ENCODE data around the gene MAML3. TPM values are rescaled to one million over a fixed set of nuclear protein-coding genes. Genes with fewer than 3 reads are reported as not detected.

The MAML3 gene
- total RNA-seq, 1 donor from 2014 or later: 0.54 TPM

GRCh38 chr4:139789096-139789654, 364.8 kb downstream of the MAML3 start:
- no peaks in the 10 kb centered on the region for H3K36me3 Mint-ChIP-seq (ENCODE audit: low read depth)
- H3K27ac Mint-ChIP-seq: no peak overlapping the region
- H3K9me3 Mint-ChIP-seq: no peaks in the 10 kb centered on the region
- intact Hi-C loops (cut with micrococcal nuclease): no loop called here
- DNase-seq: no peak
- H3K4me1 Mint-ChIP-seq: peaks cover 2% of the 10 kb centered on the region
- H3K4me3 Mint-ChIP-seq: no peak overlapping the region
- peaks cover 16% of the 10 kb centered on the region for H3K27me3 Mint-ChIP-seq

GRCh38 chr4:139786494-139787354, 367.3 kb downstream of the MAML3 start:
- H3K4me3 Mint-ChIP-seq: no peak overlapping the region
- peaks cover 16% of the 10 kb centered on the region for H3K27me3 Mint-ChIP-seq
- no peak overlapping the region for H3K27ac Mint-ChIP-seq
- H3K36me3 Mint-ChIP-seq (ENCODE audit: low read depth): no peaks in the 10 kb centered on the region
- no peak for DNase-seq
- no peaks in the 10 kb centered on the region for H3K9me3 Mint-ChIP-seq
- peaks cover 2% of the 10 kb centered on the region for H3K4me1 Mint-ChIP-seq
- intact Hi-C loops (cut with micrococcal nuclease): no loop called here

DNA sequence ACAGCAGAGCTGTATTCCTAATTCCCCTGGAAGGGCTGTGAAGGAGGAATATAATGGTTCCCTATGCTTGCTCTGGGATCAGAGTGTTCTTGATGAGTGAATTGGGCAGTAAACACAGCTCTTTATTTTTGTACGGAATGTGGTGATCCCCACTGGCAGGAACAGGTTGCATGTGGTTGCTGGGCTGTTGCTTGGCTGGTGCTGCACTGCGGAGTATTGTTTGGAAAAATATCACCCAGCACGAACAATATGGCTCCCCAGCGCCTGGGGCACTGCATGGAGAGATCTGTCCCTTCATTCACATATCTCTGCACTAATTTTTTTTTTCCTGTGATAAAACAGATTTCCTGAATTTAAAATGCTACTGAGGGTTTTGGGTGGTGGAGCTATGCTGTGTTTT, 368.6 kb downstream of the MAML3 start:
- Mint-ChIP-seq H3K36me3 (ENCODE audit: low read depth) (no peaks in the 10 kb centered on the region), H3K27ac (no peak overlapping the region), H3K9me3 (no peaks in the 10 kb centered on the region), H3K27me3 (peaks cover 14% of the 10 kb centered on the region), H3K4me3 (no peak overlapping the region), H3K4me1 (peaks cover 2% of the 10 kb centered on the region)
- intact Hi-C loops (cut with micrococcal nuclease): no loop called here
- no peak for DNase-seq

GRCh38 chr4:139783741-139784484, 370.1 kb downstream of the MAML3 start:
- DNase-seq: no peak
- Mint-ChIP-seq H3K27ac (no peak overlapping the region), H3K36me3 (ENCODE audit: low read depth) (no peaks in the 10 kb centered on the region), H3K27me3 (peaks cover 8% of the 10 kb centered on the region), H3K9me3 (no peaks in the 10 kb centered on the region), H3K4me1 (peaks cover 2% of the 10 kb centered on the region), H3K4me3 (no peak overlapping the region)
- intact Hi-C loops (cut with micrococcal nuclease): no loop called here

DNA sequence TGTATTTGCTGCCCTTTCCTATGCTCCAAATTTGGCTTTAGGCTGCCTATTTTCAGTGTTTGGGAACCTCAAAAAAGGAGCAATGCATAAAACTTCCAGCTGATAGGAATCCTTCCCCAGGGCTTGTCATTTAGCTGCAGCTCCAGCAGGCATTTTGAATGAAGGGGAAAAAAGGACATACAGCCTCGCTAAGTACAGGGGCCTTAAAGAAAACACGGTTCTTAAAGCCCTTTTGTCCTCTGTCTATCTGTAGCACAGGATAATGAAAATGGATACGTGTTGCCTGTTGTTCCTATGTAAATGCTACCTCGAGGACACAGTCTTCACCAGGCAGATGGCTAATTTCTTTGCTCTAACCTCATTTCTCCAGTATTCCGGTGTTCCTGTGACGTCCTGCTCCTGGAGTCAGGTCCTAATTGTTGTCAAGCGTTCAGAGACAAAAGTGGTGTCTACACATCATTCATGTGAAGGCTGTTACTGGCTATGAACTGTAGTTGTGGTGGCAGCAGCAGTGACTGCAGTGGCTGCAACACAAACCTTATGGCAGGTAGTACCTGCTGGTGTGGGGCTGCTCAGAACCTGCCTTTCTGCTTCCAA, 371.0 kb downstream of the MAML3 start:
- Mint-ChIP-seq H3K4me1 (no peaks in the 10 kb centered on the region), H3K36me3 (ENCODE audit: low read depth) (no peaks in the 10 kb centered on the region), H3K4me3 (no peak overlapping the region), H3K27ac (no peak overlapping the region), H3K9me3 (no peaks in the 10 kb centered on the region), H3K27me3 (peaks cover 3% of the 10 kb centered on the region)
- intact Hi-C loops (cut with micrococcal nuclease): no loop called here
- no peak for DNase-seq

- no peak for DNase-seq
- Mint-ChIP-seq H3K9me3 (no peaks in the 10 kb centered on the region), H3K4me1 (no peaks in the 10 kb centered on the region), H3K36me3 (ENCODE audit: low read depth) (no peaks in the 10 kb centered on the region), H3K27ac (no peak overlapping the region), H3K4me3 (no peak overlapping the region), H3K27me3 (peaks cover 7% of the 10 kb centered on the region)
- intact Hi-C loops (cut with micrococcal nuclease): no loop called here
Measured at GRCh38 chr4:139781066-139781465, 372.9 kb downstream of the MAML3 start.

GRCh38 chr4:139779691-139780090, 374.3 kb downstream of the MAML3 start:
- Mint-ChIP-seq H3K4me1 (no peaks in the 10 kb centered on the region), H3K27ac (no peak overlapping the region), H3K4me3 (no peak overlapping the region), H3K36me3 (ENCODE audit: low read depth) (no peaks in the 10 kb centered on the region), H3K27me3 (peaks cover 7% of the 10 kb centered on the region), H3K9me3 (no peaks in the 10 kb centered on the region)
- no peak for DNase-seq
- intact Hi-C loops (cut with micrococcal nuclease): no loop called here

- Mint-ChIP-seq H3K4me3 (no peak overlapping the region), H3K27me3 (peaks cover 7% of the 10 kb centered on the region)
- no peak for DNase-seq
Measured at GRCh38 chr4:139777757-139778156, 376.2 kb downstream of the MAML3 start.

GRCh38 chr4:139776235-139776634, 377.7 kb downstream of the MAML3 start:
- Mint-ChIP-seq H3K9me3 (no peaks in the 10 kb centered on the region), H3K27ac (no peak overlapping the region), H3K36me3 (ENCODE audit: low read depth) (no peaks in the 10 kb centered on the region), H3K4me3 (no peak overlapping the region), H3K27me3 (peaks cover 7% of the 10 kb centered on the region), H3K4me1 (no peaks in the 10 kb centered on the region)
- DNase-seq: no peak
- intact Hi-C loops (cut with micrococcal nuclease): no loop called here

More at GRCh38 chr4:139777757-139778156, 376.2 kb downstream of the MAML3 start:
- H3K9me3 Mint-ChIP-seq: no peaks in the 10 kb centered on the region
- no peaks in the 10 kb centered on the region for H3K4me1 Mint-ChIP-seq
- intact Hi-C loops (cut with micrococcal nuclease): no loop called here
- no peaks in the 10 kb centered on the region for H3K36me3 Mint-ChIP-seq (ENCODE audit: low read depth)
- no peak overlapping the region for H3K27ac Mint-ChIP-seq

DNA sequence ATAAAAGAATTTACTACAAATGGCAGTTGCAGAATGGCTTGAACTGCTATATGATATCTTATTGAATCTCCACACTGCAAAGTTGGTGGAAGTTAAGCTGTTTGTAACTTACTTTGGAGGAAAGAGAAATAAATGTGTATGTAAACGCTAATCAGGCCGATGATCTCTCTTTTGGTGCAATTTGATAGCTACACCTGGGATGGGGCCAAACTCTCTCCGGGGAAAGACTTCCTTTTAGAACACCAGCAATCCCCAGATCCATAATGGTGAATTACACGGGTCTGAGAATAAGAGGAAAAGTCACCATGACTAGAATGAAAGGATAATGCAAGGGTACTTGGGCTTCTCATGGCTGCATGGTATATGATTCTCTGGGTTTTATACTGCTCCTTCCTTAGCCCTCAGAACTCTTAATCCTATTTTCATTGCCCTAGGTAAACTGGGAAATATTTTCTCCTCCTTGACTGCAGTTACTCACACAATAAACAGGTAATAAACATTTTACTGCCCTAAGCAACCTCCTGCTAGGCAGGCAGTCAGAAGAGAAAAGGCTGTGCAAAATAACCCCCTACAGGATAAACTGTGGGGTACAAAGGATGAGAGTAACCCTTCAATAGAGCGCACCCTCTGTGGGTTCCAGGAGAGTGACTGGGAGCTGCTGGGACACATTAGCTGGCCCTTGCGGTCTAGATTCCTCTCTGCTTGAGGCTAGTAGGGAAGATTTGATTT, 379.1 kb downstream of the MAML3 start:
- intact Hi-C loops (cut with micrococcal nuclease): no loop called here
- peaks cover 7% of the 10 kb centered on the region for H3K27me3 Mint-ChIP-seq

GRCh38 chr4:139773560-139774318, 380.2 kb downstream of the MAML3 start:
- DNase-seq: no peak
- no peak overlapping the region for H3K4me3 Mint-ChIP-seq
- H3K36me3 Mint-ChIP-seq (ENCODE audit: low read depth): no peaks in the 10 kb centered on the region
- H3K4me1 Mint-ChIP-seq: no peaks in the 10 kb centered on the region
- no peak overlapping the region for H3K27ac Mint-ChIP-seq
- no peaks in the 10 kb centered on the region for H3K9me3 Mint-ChIP-seq
- intact Hi-C loops (cut with micrococcal nuclease): no loop called here
- peaks cover 7% of the 10 kb centered on the region for H3K27me3 Mint-ChIP-seq

More for the DNA sequence above, 379.1 kb downstream of the MAML3 start:
- no peak overlapping the region for H3K27ac Mint-ChIP-seq
- no peak overlapping the region for H3K4me3 Mint-ChIP-seq
- no peak for DNase-seq
- H3K4me1 Mint-ChIP-seq: no peaks in the 10 kb centered on the region
- no peaks in the 10 kb centered on the region for H3K9me3 Mint-ChIP-seq
- H3K36me3 Mint-ChIP-seq (ENCODE audit: low read depth): no peaks in the 10 kb centered on the region

DNA sequence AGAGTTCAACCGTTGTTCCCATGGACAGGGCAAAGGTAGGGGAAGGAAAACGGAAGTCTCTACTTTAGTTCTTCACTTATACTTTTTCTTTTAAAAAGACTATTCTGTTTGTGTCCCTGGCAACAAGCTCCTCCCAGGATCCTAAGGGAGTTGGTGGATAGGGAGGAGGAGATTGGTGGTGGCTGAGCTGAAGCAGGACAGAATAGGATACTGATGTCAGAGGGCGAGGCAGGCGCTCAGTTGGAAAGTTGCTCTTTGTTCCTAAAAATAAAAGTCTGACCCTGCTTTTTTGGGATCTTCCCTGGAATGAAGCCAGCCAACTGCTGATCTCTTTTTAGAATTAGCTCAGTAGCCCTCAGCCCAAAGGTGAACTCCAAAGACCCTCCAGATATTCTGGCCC, 383.6 kb downstream of the MAML3 start:
- Mint-ChIP-seq H3K27me3 (no peaks in the 10 kb centered on the region), H3K4me3 (no peak overlapping the region), H3K4me1 (no peaks in the 10 kb centered on the region), H3K27ac (no peak overlapping the region), H3K36me3 (ENCODE audit: low read depth) (no peaks in the 10 kb centered on the region), H3K9me3 (no peaks in the 10 kb centered on the region)
- intact Hi-C loops (cut with micrococcal nuclease): no loop called here
- no peak for DNase-seq

DNA sequence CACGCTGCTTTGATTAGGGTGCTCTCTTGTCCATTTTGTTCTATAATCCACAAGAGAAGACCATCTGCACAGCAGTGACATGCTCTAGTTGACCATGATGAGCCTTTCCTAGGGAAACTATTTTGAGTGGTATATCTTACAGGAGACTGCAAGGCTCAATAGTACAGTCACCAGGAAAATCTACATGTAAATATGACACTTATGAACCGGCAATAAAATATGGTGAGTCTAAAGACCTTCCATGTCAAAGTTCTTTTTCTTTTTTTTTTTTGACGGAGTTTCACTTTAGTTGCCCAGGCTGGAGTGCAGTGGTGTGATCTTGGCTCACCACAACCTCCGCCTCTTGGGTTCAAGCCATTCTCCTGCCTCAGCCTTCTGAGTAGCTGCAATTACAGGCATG, 384.6 kb downstream of the MAML3 start:
- Mint-ChIP-seq H3K27me3 (no peaks in the 10 kb centered on the region), H3K9me3 (no peaks in the 10 kb centered on the region), H3K27ac (no peak overlapping the region), H3K4me1 (no peaks in the 10 kb centered on the region), H3K4me3 (no peak overlapping the region), H3K36me3 (ENCODE audit: low read depth) (no peaks in the 10 kb centered on the region)
- intact Hi-C loops (cut with micrococcal nuclease): no loop called here
- DNase-seq: no peak

Measured in activated CD4-positive, alpha-beta T cell treated with anti-CD3 and anti-CD28 coated beads, Interleukin-2, amount 10 ng/mL, durations not matched to agents 24 days and 14 days (primary cell).